HG02623 (cell line): ENCODE measurements around the gene HGFAC.

ENCODE experiments used
- ATAC-seq: cut with Tn5 transposase; IDR thresholded peaks from one replicate; pipeline ENCODE4 v1.9.1; 2021; ENCODE audit warnings: moderate library complexity; ENCODE audit not compliant: unreplicated experiment

HGFAC gene

GRCh38 chr4:3484057-3484973 lies 42.5 kb downstream of the HGFAC start:
- no peak for ATAC-seq

GRCh38 chr4:3485011-3485791 lies 43.4 kb downstream of the HGFAC start:
- ATAC-seq = no peak

DNA sequence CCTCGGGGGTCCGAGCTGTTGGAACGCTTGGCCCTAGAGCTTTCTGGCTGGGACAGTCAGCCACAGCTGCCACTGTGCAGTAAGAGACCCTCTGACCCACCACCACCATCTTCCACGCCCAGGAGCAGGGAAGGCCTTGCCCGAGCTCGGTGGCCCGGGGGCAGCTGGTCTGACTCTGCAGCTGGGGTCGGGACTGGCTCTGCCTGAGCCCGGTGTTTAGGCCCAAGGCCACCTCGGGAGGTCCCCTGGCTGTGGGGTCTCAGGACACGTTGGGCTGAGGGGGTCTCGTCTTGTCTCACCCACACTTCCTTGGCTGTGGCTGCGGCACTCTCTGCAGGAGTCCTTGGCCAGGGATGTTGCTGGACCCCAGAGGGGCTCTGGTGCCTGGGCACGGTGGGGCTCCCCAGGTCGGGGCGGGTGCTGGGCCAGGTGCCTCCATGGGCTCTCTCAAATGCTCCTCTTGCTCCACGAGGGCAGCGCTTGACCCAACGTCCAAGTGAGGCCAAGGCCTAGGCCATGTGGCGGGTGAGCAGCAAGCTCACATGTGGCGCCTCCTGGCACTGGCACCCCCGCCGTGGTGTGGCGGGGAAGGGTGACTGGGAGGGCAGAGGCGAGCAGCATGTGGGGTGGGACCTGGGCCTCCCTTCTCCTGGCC lies 44.2 kb downstream of the HGFAC start:
- no peak for ATAC-seq

- no peak for ATAC-seq
Measured at GRCh38 chr4:3486541-3487540, 45.1 kb downstream of the HGFAC start.

DNA sequence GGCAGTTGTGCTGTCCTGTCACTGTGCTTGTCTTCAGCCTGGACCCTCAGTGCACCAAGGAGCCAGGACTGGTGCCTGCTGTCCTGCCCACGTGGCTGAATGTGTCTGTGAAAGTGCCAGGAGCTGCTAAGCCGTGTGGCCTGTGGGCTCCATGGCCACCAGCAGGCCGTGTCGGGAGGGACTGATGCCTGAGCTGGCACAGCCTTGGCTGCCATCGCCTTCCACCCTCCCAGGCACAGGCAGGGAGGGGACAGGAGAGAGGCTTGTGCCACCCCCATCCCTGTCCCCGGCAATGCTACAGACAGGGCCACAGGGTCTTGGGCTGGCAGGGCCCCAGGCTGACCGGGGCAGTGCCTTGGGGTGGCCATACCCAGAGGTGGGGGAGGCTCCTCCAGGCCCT lies 46.1 kb downstream of the HGFAC start:
- ATAC-seq = no peak

- no peak for ATAC-seq
Measured at GRCh38 chr4:3488820-3489219, 47.1 kb downstream of the HGFAC start.

DNA sequence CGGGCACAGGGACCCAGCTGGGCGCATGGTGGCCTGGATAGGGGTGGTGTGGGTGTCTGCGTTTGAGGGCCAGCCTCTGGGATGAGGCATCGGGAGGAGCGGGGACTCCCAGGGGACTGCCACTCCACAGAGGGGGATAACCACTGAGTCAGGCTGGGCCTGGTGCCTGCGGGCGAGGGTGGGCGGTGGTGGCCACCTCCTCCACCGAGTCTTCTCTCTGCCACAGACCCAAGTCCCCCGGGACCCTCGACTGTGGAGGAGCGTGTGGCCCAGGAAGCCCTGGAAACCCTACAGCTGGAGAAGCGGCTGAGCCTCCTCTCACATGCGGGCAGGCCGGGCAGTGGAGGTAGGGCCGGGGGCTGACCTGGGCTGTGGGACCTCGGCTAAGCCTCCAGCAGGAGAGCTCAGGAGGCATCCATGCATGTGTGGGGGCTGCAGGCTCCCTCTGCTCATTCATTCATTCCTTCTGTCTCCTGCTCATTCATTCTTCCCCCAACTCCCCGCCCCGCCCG lies 47.7 kb downstream of the HGFAC start:
- no peak for ATAC-seq

DNA sequence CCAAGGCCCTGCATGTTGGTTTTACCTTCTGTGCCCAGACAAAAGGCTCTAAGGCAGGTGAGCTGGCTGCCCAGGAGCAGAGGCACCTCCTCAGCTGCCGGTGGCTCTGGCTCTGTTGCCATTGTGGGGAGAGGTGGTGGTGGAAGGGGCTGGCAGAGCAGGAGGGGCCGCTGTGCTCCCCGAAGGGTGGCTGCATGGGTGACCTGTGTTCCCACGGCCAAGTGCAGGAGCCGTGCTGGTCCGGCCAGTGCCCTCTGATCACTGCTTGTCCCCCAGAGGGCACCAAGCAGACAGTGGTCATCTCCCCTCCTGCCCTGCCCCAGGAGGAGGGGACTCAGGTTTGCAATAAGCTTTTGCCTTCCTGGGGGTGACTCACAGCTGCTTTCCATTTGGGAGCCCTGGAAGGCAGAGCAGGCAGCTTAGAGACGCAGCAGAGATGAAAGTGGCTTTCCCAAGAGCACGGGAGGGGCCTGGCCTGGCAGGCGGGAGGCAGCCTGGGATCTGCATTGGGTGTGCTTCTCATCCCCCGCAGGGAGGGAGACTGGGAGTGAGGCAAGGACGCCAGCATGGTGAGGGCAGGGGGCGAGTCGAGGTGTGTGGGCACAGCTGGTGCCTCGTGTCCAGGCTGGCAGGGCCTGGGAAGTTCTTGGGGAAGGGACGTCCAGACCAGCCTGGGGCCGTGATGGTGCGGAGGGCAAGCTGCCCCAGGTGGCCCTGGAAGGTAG lies 50.1 kb downstream of the HGFAC start:
- no peak for ATAC-seq

DNA sequence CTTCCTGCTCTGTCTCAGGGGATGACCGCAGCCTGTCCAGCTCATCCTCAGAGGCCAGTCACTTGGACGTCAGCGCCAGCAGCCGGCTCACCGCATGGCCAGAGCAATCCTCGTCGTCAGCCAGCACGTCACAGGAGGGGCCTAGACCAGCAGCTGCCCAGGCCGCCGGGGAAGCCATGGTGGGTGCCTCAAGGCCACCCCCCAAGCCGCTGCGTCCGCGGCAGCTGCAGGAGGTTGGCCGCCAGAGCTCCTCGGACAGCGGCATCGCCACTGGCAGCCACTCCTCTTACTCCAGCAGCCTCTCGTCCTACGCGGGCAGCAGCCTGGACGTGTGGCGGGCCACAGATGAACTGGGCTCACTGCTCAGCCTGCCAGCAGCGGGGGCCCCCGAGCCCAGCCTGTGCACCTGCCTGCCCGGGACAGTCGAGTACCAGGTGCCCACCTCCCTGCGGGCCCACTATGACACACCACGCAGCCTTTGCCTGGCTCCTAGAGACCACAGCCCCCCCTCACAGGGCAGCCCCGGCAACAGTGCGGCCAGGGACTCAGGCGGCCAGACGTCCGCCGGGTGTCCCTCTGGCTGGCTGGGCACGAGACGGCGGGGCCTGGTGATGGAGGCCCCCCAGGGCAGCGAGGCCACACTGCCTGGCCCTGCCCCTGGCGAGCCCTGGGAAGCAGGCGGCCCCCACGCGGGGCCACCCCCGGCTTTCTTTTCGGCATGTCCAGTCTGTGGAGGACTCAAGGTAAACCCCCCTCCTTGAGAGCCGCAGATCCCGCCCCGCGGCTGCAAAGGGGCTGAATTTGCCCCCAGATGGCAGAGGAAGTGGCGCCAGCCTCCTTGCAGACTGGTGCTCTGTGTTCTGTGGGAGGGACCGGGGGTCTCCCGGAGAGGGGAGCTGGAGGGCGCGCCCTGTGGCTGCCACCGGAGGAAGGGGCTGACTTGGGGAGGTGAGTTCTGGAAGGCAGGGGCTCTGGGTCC lies 51.3 kb downstream of the HGFAC start:
- ATAC-seq = no peak

DNA sequence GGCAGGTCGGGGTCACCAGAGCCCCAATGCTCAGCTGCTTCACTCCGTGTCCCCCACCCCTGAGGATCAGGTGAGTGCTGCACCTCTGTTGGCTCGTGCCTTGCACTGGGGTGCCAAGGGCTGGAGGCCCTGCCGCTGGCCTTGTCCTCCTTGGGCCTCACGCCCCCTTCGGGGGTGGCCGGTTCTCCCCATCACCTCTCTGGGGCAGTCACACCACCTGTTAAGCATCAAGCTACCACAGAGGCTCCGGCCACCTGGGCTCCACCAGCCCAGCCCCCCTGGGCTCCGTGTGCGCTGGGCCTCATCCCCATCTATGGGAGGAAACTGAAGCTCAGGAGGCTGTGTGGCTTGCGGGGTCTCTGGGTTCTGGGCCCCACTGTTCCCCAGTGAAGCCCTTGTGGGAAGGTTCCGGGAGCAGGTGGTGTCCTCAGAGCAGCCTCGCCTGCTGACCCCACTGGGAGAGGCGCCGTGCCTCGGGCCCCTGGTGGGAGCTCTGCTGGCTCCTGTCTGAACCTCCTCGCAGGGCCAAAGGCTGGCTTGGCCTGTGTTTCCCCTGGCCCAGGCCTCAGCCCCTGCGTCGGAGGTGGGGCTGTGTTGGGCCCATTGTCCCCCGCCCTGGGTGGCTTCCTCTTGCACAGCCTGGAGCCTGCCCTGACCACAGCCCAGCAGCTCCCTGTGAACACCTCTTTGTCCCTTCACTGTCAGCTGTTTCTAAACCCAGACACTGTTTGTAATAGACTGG lies 52.1 kb downstream of the HGFAC start:
- ATAC-seq = no peak

DNA sequence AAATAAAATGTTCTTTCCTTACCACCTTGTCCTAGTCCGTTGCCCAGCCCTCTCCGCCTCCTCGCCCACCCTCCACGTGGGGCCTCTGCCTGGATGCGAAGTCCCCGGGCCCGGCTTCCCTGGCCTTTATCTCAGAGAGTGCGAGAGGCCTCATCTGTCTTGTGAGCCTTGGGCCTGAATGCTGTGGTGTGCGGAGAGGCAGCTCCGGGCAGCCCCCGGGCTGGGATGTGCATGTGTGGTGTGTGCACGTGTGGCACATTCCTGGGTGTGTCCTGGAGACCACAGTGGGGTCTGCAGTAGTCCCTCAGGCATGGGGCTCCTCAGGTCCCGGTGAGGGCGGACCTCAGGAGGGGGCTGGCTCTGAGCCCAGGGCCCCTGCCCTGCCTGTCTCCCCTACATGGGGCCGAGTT lies 52.7 kb downstream of the HGFAC start:
- ATAC-seq = no peak

- no peak for ATAC-seq
Measured at GRCh38 chr4:3495204-3495975, 53.6 kb downstream of the HGFAC start.

- ATAC-seq = no peak
Measured at GRCh38 chr4:3496021-3496420, 54.3 kb downstream of the HGFAC start.

- ATAC-seq = no peak
Measured at GRCh38 chr4:3497095-3497494, 55.3 kb downstream of the HGFAC start.

GRCh38 chr4:3497523-3498389 lies 56.0 kb downstream of the HGFAC start:
- no peak for ATAC-seq

DNA sequence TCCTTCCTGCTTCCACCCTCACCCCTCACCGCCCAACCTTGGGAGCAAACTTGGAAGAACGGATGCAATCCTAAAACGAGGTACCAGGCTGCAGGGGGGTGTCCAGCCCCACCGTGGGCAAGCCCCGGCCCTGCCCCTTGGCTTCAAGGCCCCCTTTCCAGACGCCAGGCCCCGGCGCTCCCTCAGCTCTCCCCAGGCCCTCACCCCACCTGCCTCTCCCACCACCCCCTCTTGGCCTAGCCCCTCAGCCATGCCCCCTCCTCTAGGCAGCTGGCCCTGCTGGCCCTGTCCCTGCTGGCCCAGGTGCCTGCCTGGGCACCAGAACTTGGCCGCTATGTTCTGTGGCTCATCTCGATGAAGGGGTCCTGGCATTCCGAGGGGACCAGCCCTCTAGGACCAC lies 56.6 kb downstream of the HGFAC start:
- no peak for ATAC-seq
